ENCODE results near the gene MTLN.
"Not testable (repeated sequence)": the region's sequence is repeated elsewhere in the genome, so short reads cannot be mapped to it uniquely, and the experiment has no call there.

Gene MTLN

GRCh38 chr2:110197452-110197851 lies 14.9 kb downstream of the MTLN start:
- DNase-seq = no peak

- not testable (repeated sequence) for DNase-seq
Observed at GRCh38 chr2:110190169-110190568, 22.2 kb downstream of the MTLN start.

GRCh38 chr2:110182449-110182848 lies 29.9 kb downstream of the MTLN start:
- DNase-seq = no peak

GRCh38 chr2:110180036-110180435 lies 32.3 kb downstream of the MTLN start:
- no peak for DNase-seq

GRCh38 chr2:110173523-110173922 lies 38.8 kb downstream of the MTLN start:
- DNase-seq = no peak

GRCh38 chr2:110172506-110172905 lies 39.8 kb downstream of the MTLN start:
- DNase-seq = no peak

GRCh38 chr2:110170102-110170501 lies 42.2 kb downstream of the MTLN start:
- DNase-seq = no peak

GRCh38 chr2:110167326-110168000 lies 44.9 kb downstream of the MTLN start:
- no peak for DNase-seq

GRCh38 chr2:110166266-110166665 lies 46.1 kb downstream of the MTLN start:
- DNase-seq = no peak

Measured in NCI-H2227 treated with DMSO at 0.1 percent for 48 hours (cell line).